ENCODE data around the gene MVK. TPM values are rescaled to one million over a fixed set of nuclear protein-coding genes. Genes with fewer than 3 reads are reported as not detected.

The MVK gene
- total RNA-seq = 17.3 and 20.5 TPM in 2 replicates

DNA sequence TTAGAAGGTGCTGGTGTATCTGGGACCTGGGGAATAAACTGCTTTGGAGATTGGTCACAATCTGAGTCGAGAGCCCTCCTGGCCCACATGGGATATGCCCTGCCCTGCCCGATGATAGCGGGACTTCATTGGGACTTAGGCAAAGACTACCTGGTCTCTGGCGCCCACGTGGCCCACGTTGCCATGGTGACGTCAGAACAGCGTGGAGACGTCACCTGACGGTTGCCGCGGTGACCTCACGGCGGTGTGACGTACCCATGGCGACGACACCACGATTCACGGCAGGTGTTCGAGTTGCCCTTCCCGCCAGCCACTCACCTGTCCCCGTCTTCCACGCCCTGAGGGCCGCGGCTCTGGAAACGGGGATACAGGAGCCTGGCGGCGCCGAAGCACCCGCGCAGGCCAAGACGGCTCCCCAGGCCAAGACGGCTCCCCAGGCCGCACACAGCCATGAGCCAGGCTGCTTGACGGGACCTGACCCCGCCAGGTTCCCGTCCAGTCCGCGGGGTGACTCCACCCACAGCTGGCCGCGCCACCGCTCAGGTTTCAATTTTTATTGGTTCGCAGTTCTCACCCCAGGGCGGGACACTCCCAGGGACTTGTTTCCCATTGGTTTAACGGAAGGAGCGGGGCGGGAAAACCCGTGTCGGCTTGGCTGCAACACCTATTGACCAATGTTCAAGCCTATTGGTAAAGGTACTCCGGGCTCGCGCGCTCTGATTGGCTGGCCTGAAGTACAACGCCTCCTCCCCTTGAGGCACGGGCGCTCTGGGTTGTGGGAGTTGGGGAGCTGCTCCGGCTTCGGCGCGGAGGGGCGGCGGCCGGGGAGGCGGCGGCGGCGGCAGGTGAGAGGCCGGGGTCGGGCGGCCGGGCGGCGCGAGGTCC, at the start of gene MVK, which contains the start of gene MMAB:
TSS of gene MVK (plus strand) at position 766 of the 885 bp plus-strand sequence. CDS start 1,029 bp downstream, outside the sequence.
TSS of gene MMAB (minus strand) at position 476 of the 885 bp plus-strand sequence. CDS start at position 452, 24 bp downstream.

Other genes starting within 250 kb of the MVK start
- 0.14 TPM in 1 of 2 replicates, not detected in the other for gene MYO1H, start 225.9 kb upstream of the MVK start, total RNA-seq
- 61.2 and 83.9 TPM in 2 replicates for gene KCTD10, start 96.5 kb upstream of the MVK start, total RNA-seq
- 27.6 and 36.3 TPM in 2 replicates for gene UBE3B, start 96.2 kb upstream of the MVK start, total RNA-seq
- gene MMAB, start 290 bp upstream of the MVK start, total RNA-seq = 55.6 and 57.8 TPM in 2 replicates
- under 0.01 and 0.09 TPM in 2 replicates for gene FAM222A, start 140.0 kb downstream of the MVK start, total RNA-seq

Data from smooth muscle cell of bladder (primary cell).